Trophoblast cell (in vitro differentiated cells and primary cell): ENCODE measurements around the gene PRLR.

Experiments used
- DNase-seq, 2 donors: peaks; one replicate each; pipeline ENCODE4 v3.0.0-alpha.2; 2016
- H2AFZ ChIP-seq: 2 replicates; pipeline ENCODE4 v1.6.1; 2013; ENCODE audit warnings: low read length, moderate library complexity, mild to moderate bottlenecking; ENCODE audit not compliant: insufficient read depth, poor library complexity
- H2AK5ac ChIP-seq: 2 replicates; pipeline ENCODE4 v1.6.1; 2013; ENCODE audit warnings: mild to moderate bottlenecking, low read length
- H2BK120ac ChIP-seq: 2 replicates; pipeline ENCODE4 v1.6.1; 2013; ENCODE audit warnings: low read length, mild to moderate bottlenecking, moderate library complexity; ENCODE audit not compliant: insufficient read depth, poor library complexity
- H2BK12ac ChIP-seq: 2 replicates; pipeline ENCODE4 v1.6.1; 2013; ENCODE audit warnings: mild to moderate bottlenecking, low read length, moderate library complexity
- H2BK5ac ChIP-seq: 2 replicates; pipeline ENCODE4 v1.6.1; 2013; ENCODE audit warnings: low read length, low read depth, moderate library complexity, mild to moderate bottlenecking; ENCODE audit not compliant: poor library complexity
- H3K14ac ChIP-seq: 2 replicates; pipeline ENCODE4 v1.6.1; 2013; ENCODE audit warnings: mild to moderate bottlenecking, low read length
- H3K18ac ChIP-seq: 2 replicates; pipeline ENCODE4 v1.6.1; 2013; ENCODE audit warnings: mild to moderate bottlenecking, low read length
- H3K23ac ChIP-seq: 2 replicates; pipeline ENCODE4 v1.6.1; 2013; ENCODE audit warnings: low read length
- H3K27ac ChIP-seq: 2 replicates; pipeline ENCODE4 v1.5.1; 2013; ENCODE audit warnings: low read depth, mild to moderate bottlenecking, inconsistent platforms, low read length, moderate library complexity
- H3K27me3 ChIP-seq: 2 replicates; pipeline ENCODE4 v1.6.1; 2013; ENCODE audit warnings: inconsistent platforms, mild to moderate bottlenecking, low read length, moderate library complexity; ENCODE audit not compliant: insufficient read depth
- H3K36me3 ChIP-seq, 2 experiments: 1 replicate in 1 of 2; 2 replicates in 1 of 2; pipeline ENCODE4 v1.6.1; 2013; ENCODE audit warnings: low read length in 2 of 2, mild to moderate bottlenecking in 2 of 2, moderate library complexity in 1 of 2; ENCODE audit not compliant: insufficient read depth in 2 of 2, control insufficient read depth in 1 of 2
- H3K4ac ChIP-seq: 2 replicates; pipeline ENCODE4 v1.6.1; 2013; ENCODE audit warnings: low read depth, mild to moderate bottlenecking, low read length, moderate library complexity
- H3K4me1 ChIP-seq, 2 experiments: 1 replicate in 1 of 2; 2 replicates in 1 of 2; pipeline ENCODE4 v1.6.1; 2013; ENCODE audit warnings: low read length in 2 of 2, mild to moderate bottlenecking in 2 of 2, moderate library complexity in 1 of 2; ENCODE audit not compliant: insufficient read depth in 2 of 2, control insufficient read depth in 1 of 2
- H3K4me2 ChIP-seq: 2 replicates; pipeline ENCODE4 v1.6.1; 2013; ENCODE audit warnings: inconsistent platforms, mild to moderate bottlenecking, low read length, moderate library complexity
- H3K4me3 ChIP-seq: 2 replicates; pipeline ENCODE4 v1.5.1; 2013; ENCODE audit warnings: mild to moderate bottlenecking, low read depth, low read length, inconsistent platforms
- H3K79me1 ChIP-seq: one replicate; pipeline ENCODE4 v1.6.1; 2013; ENCODE audit warnings: low read length
- H3K79me2 ChIP-seq: 2 replicates; pipeline ENCODE4 v1.6.1; 2013; ENCODE audit warnings: low read length, mild to moderate bottlenecking; ENCODE audit not compliant: control insufficient read depth, insufficient read depth, poor library complexity
- H3K9ac ChIP-seq: 2 replicates; pipeline ENCODE4 v1.6.1; 2013; ENCODE audit warnings: mild to moderate bottlenecking, low read length
- H3K9me3 ChIP-seq: 2 replicates; pipeline ENCODE4 v1.6.1; 2013; ENCODE audit warnings: low read depth, mild to moderate bottlenecking, control low read depth, inconsistent platforms, low read length; ENCODE audit not compliant: insufficient read depth
- H4K12ac ChIP-seq: 2 replicates; pipeline ENCODE4 v1.6.1; 2013; ENCODE audit warnings: low read depth, mild to moderate bottlenecking, low read length, moderate library complexity
- H4K8ac ChIP-seq: 2 replicates; pipeline ENCODE4 v1.6.1; 2013; ENCODE audit warnings: low read depth, mild to moderate bottlenecking, low read length, moderate library complexity
- H4K91ac ChIP-seq: one replicate; pipeline ENCODE4 v1.6.1; 2013; ENCODE audit warnings: low read depth, mild to moderate bottlenecking, low read length, moderate library complexity
- WGBS: extraction: QIAGEN DNeasy Blood & Tissue Kit; methylation state at CpG from one replicate; pipeline ENCODE4 v1.1.7; 2013; ENCODE audit warnings: missing lambda C conversion rate; ENCODE audit not compliant: insufficient read length, insufficient coverage; ENCODE audit errors: extremely low coverage; 5-methylcytosine and 5-hydroxymethylcytosine counted together

Gene PRLR

DNA sequence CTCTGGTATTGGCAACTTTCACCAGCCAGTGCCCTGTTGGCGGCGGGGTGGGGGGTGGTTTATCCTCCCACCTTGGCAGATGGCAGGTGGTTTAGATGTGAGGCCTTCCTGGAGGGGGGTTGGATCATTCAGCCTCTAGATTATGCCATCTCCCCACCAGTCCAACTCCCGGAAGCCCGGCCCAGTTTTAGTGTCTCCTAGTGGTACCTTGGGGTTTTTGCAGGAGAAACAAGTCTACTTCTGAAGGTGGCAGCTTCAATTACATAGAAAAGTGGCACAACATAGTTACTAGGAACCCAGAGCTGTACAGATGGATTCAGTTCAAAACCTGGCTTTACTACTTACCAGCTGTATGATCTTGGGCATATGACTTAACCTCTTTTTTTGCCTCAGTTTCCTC is 11.3 kb downstream of the PRLR start:
- H3K9ac ChIP-seq = no peak overlapping the region
- no peak overlapping the region for H2BK120ac ChIP-seq
- peaks cover 4% of the 10 kb centered on the region for H3K79me1 ChIP-seq
- H2AK5ac ChIP-seq = no peak overlapping the region
- H4K12ac ChIP-seq = no peak overlapping the region
- H3K4me1 ChIP-seq = peaks cover 4 to 5% of the 10 kb centered on the region in 2 experiments
- no peaks in the 10 kb centered on the region for H3K36me3 ChIP-seq
- H3K23ac ChIP-seq = no peak overlapping the region
- H3K4me2 ChIP-seq = no peak overlapping the region
- H3K27ac ChIP-seq = no peak overlapping the region
- H3K79me2 ChIP-seq = peaks cover 2% of the 10 kb centered on the region
- H2BK5ac ChIP-seq = no peak overlapping the region
- no peaks in the 10 kb centered on the region for H3K9me3 ChIP-seq
- H2BK12ac ChIP-seq = peak overlapping the region; percentile 30
- no peak for DNase-seq
- H2AFZ ChIP-seq = no peak overlapping the region
- no peaks in the 10 kb centered on the region for H3K27me3 ChIP-seq
- no peak overlapping the region for H4K91ac ChIP-seq
- no peak overlapping the region for H3K14ac ChIP-seq
- peak overlapping the region; percentile 27 for H3K4ac ChIP-seq
- H3K18ac ChIP-seq = no peak overlapping the region
- no CpG with 5 or more reads among the region's 4 CpGs for WGBS
- no peak overlapping the region for H4K8ac ChIP-seq
- no peak overlapping the region for H3K4me3 ChIP-seq

DNA sequence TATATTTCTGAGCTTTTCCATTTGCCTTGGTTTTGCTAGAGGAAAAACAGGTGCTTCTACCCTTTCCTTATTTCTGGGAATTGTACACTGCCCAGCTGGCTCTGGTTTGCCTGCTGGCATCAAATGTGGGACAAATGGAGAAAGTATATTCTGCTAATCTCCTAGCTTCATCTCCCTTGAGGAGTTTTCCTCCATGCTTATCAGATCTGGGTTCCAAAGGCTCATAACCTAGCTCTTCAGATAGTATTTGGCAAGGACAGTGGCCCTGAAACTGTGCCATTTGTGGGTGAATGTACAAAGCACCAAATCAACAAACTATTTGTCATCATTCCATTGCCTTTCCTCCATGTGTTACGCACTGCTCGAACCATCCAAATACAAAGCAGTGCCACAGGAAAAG is 16.2 kb downstream of the PRLR start:
- no peak overlapping the region for H3K4ac ChIP-seq
- no peak overlapping the region for H2BK120ac ChIP-seq
- no peak overlapping the region for H4K8ac ChIP-seq
- H3K9me3 ChIP-seq = no peaks in the 10 kb centered on the region
- H3K4me1 ChIP-seq = peaks cover 6 to 8% of the 10 kb centered on the region in 2 experiments
- H3K23ac ChIP-seq = no peak overlapping the region
- H3K9ac ChIP-seq = no peak overlapping the region
- H2AFZ ChIP-seq = no peak overlapping the region
- H4K91ac ChIP-seq = peak overlapping the region; percentile 20
- no peak overlapping the region for H4K12ac ChIP-seq
- no peak overlapping the region for H2BK5ac ChIP-seq
- peak overlapping the region; percentile 2 for H2BK12ac ChIP-seq
- no peaks in the 10 kb centered on the region for H3K79me2 ChIP-seq
- peaks cover 10% of the 10 kb centered on the region for H3K79me1 ChIP-seq
- DNase-seq = peak in 1 of 2 donors; percentile 55
- peak overlapping the region; percentile 80 for H3K27ac ChIP-seq
- no CpG with 5 or more reads among the region's 2 CpGs for WGBS
- no peak overlapping the region for H3K14ac ChIP-seq
- H3K4me3 ChIP-seq = no peak overlapping the region
- H3K4me2 ChIP-seq = peak overlapping the region; percentile 23
- no peak overlapping the region for H2AK5ac ChIP-seq
- H3K18ac ChIP-seq = no peak overlapping the region
- no peaks in the 10 kb centered on the region for H3K36me3 ChIP-seq
- no peaks in the 10 kb centered on the region for H3K27me3 ChIP-seq

GRCh38 chr5:35213608-35214007 is 16.7 kb downstream of the PRLR start:
- Histone ChIP-seq H3K4ac (no peak overlapping the region), H3K9ac (no peak overlapping the region), H4K91ac (no peak overlapping the region), H3K4me2 (peak overlapping the region; percentile 23), H2BK12ac (no peak overlapping the region), H3K79me1 (peaks cover 10% of the 10 kb centered on the region), H3K27ac (peak overlapping the region; percentile 80), H3K4me3 (no peak overlapping the region), H3K36me3 (no peaks in the 10 kb centered on the region), H3K18ac (no peak overlapping the region), H3K27me3 (no peaks in the 10 kb centered on the region), H2BK5ac (no peak overlapping the region), H4K8ac (no peak overlapping the region), H3K9me3 (no peaks in the 10 kb centered on the region), H3K79me2 (no peaks in the 10 kb centered on the region), H2AFZ (no peak overlapping the region), H4K12ac (no peak overlapping the region), H3K23ac (no peak overlapping the region), H3K4me1 (peaks cover 6 to 8% of the 10 kb centered on the region in 2 experiments), H3K14ac (no peak overlapping the region), H2AK5ac (no peak overlapping the region), H2BK120ac (no peak overlapping the region)
- WGBS = no CpG with 5 or more reads among the region's 3 CpGs
- peak; percentile 95 for DNase-seq

- no CpG with 5 or more reads among the region's 3 CpGs for WGBS
- no peak overlapping the region for H4K91ac ChIP-seq
- no peaks in the 10 kb centered on the region for H3K36me3 ChIP-seq
- H2BK12ac ChIP-seq = peak overlapping the region; percentile 94
- H3K9ac ChIP-seq = no peak overlapping the region
- H2AFZ ChIP-seq = no peak overlapping the region
- H3K4me3 ChIP-seq = no peak overlapping the region
- no peak overlapping the region for H4K8ac ChIP-seq
- H2BK5ac ChIP-seq = no peak overlapping the region
- H3K23ac ChIP-seq = no peak overlapping the region
- no peaks in the 10 kb centered on the region for H3K9me3 ChIP-seq
- no peak overlapping the region for H3K4me2 ChIP-seq
- H3K79me1 ChIP-seq = peaks cover 10% of the 10 kb centered on the region
- H3K27me3 ChIP-seq = no peaks in the 10 kb centered on the region
- no peak overlapping the region for H3K27ac ChIP-seq
- H4K12ac ChIP-seq = no peak overlapping the region
- no peak for DNase-seq
- H3K18ac ChIP-seq = no peak overlapping the region
- no peaks in the 10 kb centered on the region for H3K79me2 ChIP-seq
- H2AK5ac ChIP-seq = no peak overlapping the region
- peak overlapping the region; percentile 90 for H2BK120ac ChIP-seq
- peak overlapping the region; percentile 72 for H3K4ac ChIP-seq
- peaks cover 6 to 8% of the 10 kb centered on the region in 2 experiments for H3K4me1 ChIP-seq
- H3K14ac ChIP-seq = no peak overlapping the region
Observed at GRCh38 chr5:35212122-35212982, 17.9 kb downstream of the PRLR start.
